ENCODE data around the gene ACVR1.
"Not testable (repeated sequence)": the region's sequence is repeated elsewhere in the genome, so short reads cannot be mapped to it uniquely, and the experiment has no call there.

Gene ACVR1

GRCh38 chr2:157761520-157761919 lies 114.6 kb downstream of the ACVR1 start:
- Histone ChIP-seq H3K9me3 (ENCODE audit: severe bottlenecking) (no peaks in the 10 kb centered on the region), H3K27ac (no peak overlapping the region), H3K36me3 (peaks cover 2% of the 10 kb centered on the region; the same call in 1 of the 2 replicates), H3K4me3 (ENCODE audit: low read depth, low read length) (no peak overlapping the region), H3K27me3 (ENCODE audit: insufficient read depth, low read depth, severe bottlenecking) (no peaks in the 10 kb centered on the region)
- TF ChIP-seq CTCF (IDR thresholded peaks at IDR 0.05; ENCODE audit: low read depth, low read length) = no peak
- no peak for DNase-seq

DNA sequence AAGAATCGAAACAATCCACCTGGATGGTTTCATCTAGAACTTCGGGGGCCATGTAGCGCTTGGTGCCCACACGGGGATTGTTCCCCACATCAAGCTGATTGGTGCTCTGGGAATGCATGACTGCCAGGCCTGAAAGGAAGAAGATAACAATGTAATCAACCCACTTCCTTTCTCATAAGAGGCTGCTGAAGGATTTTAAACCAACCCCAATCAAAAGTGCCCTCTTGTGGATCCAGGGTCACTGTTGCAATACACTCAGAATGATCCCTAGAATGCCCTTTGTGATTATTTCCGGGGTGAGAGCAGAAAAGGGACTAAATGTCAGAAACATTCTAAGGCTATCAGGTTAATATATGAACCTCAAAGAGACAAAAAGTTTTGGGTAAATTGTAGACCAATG lies 115.2 kb downstream of the ACVR1 start:
- TF ChIP-seq CTCF (IDR thresholded peaks at IDR 0.05; ENCODE audit: low read depth, low read length) = 0 out of 2 replicates have a peak, but pooled peaks have one; percentile 8
- Histone ChIP-seq H3K36me3 (peaks cover 2% of the 10 kb centered on the region), H3K4me3 (ENCODE audit: low read depth, low read length) (no peak overlapping the region), H3K27me3 (ENCODE audit: insufficient read depth, low read depth, severe bottlenecking) (no peaks in the 10 kb centered on the region), H3K9me3 (ENCODE audit: severe bottlenecking) (no peaks in the 10 kb centered on the region), H3K27ac (no peak overlapping the region)
- DNase-seq = no peak

DNA sequence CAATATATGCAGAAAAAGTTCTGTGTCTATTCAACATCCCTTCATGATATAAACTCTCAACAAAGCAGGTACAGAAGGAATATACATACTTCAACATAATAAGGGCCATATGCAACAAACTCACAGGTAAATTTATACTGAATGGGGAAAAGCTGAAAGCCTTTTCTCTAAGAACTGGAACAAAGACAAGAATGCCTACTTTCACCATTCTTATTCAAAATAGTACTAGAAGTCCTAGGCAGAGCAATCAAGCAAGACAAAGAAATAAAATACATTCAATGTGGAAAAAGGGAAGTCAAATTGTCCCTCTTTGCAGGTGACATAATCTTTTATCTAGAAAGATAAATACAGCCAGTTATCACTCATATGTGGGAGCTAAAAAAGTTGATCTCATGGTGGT lies 116.3 kb downstream of the ACVR1 start:
- Histone ChIP-seq H3K36me3 (no peaks in the 10 kb centered on the region; the same call in none of the 2 replicates), H3K27ac (no peak overlapping the region), H3K4me3 (ENCODE audit: low read depth, low read length) (no peak overlapping the region), H3K9me3 (ENCODE audit: severe bottlenecking) (no peaks in the 10 kb centered on the region), H3K27me3 (ENCODE audit: insufficient read depth, low read depth, severe bottlenecking) (no peaks in the 10 kb centered on the region)
- TF ChIP-seq CTCF (IDR thresholded peaks at IDR 0.05; ENCODE audit: low read depth, low read length) = no peak
- no peak for DNase-seq

DNA sequence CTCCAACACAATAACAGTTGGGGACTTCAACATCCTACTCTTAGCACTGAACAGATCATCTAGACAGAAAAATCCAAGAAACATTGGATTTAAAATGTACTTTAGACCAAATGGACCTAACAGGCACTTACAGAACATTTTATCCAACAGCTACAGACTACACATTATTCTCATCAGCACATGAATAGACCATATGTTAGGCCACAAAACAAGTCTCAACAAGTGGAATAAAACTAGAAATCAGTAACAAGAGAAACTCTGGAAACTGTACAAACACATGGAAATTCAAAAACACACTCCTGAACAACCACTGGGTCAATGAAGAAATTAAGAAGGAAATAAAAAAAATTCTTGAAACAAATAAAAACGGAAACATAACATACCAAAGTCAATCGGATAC lies 117.5 kb downstream of the ACVR1 start:
- Histone ChIP-seq H3K36me3 (no peaks in the 10 kb centered on the region; the same call in none of the 2 replicates), H3K9me3 (ENCODE audit: severe bottlenecking) (no peaks in the 10 kb centered on the region), H3K4me3 (ENCODE audit: low read depth, low read length) (no peak overlapping the region), H3K27me3 (ENCODE audit: insufficient read depth, low read depth, severe bottlenecking) (no peaks in the 10 kb centered on the region), H3K27ac (no peak overlapping the region)
- TF ChIP-seq CTCF (IDR thresholded peaks at IDR 0.05; ENCODE audit: low read depth, low read length) = no peak
- DNase-seq = no peak

GRCh38 chr2:157757500-157757899 lies 118.6 kb downstream of the ACVR1 start:
- no peak for TF ChIP-seq CTCF (IDR thresholded peaks at IDR 0.05; ENCODE audit: low read depth, low read length)
- Histone ChIP-seq H3K36me3 (no peaks in the 10 kb centered on the region; the same call in none of the 2 replicates), H3K4me3 (ENCODE audit: low read depth, low read length) (no peak overlapping the region), H3K27me3 (ENCODE audit: insufficient read depth, low read depth, severe bottlenecking) (no peaks in the 10 kb centered on the region), H3K27ac (no peak overlapping the region), H3K9me3 (ENCODE audit: severe bottlenecking) (no peaks in the 10 kb centered on the region)
- no peak for DNase-seq

GRCh38 chr2:157756447-157756846 lies 119.7 kb downstream of the ACVR1 start:
- not testable (repeated sequence) for DNase-seq; H3K4me3 ChIP-seq (ENCODE audit: low read depth, low read length); H3K36me3 ChIP-seq; H3K27ac ChIP-seq; H3K27me3 ChIP-seq (ENCODE audit: insufficient read depth, low read depth, severe bottlenecking); H3K9me3 ChIP-seq (ENCODE audit: severe bottlenecking)
